ENCODE results near the gene FADS2.

GRCh38 chr11:61871158-61871597 lies 43.1 kb downstream of the FADS2 start:
- TF ChIP-seq CTCF (IDR thresholded peaks at IDR 0.05 in 4 of 5, conservative IDR thresholded peaks at IDR 0.05 in 1 of 5) = peak; percentile 87 to 96 (median 93)
- TF ChIP-seq POLR2A (IDR thresholded peaks at IDR 0.05) = no peak

All from gastrocnemius medialis (tissue), 4 donors.